SKM-1 (cell line): ENCODE results near the gene ERVV-1.
"Not testable (repeated sequence)": the region's sequence is repeated elsewhere in the genome, so short reads cannot be mapped to it uniquely, and the experiment has no call there.

Experiments used
- DNase-seq: peaks from one replicate; lab custom pipeline; 2025; ENCODE audit not compliant: unreplicated experiment; lab: John Stamatoyannopoulos, UW

Gene ERVV-1

DNA sequence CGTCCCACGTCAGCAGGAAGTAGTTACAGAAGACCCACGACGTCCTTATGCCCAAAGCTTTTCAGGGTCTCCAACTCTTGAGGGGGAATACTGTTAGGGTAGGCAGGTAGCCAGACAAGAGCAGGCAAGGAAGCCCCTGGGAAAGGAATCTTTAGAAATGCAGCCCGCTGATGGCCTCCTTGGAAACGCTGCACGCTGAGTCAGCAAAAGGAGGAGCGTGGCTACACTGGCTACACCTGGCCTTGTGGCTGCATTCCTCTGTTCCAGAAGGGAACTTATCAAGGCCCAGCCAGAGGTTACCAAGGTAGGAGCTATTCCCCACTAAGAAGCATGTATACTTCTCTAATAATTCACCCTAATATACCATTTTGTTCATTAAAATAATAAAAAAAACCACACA lies 2.0 kb downstream of the ERVV-1 start:
- DNase-seq, result no peak

DNA sequence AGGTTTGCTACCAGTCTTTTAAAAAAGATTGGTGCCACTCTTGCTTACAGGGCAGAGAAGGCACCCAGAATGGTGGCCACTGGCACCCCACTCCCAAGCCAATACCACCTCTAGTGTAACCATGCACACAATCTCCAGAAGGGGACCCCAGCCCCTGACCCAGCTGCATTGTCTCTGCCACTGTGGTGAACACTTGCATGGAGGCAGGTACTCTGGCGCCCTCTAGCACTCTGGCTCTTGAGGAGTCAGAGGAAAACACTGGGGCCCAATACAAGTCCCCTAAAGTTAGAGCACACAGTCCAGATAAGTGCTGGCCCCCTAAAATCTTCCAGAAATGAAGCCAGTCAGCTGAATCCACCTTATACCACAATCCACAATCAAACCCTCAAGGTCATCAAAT lies 6.0 kb downstream of the ERVV-1 start:
- no peak for DNase-seq

DNA sequence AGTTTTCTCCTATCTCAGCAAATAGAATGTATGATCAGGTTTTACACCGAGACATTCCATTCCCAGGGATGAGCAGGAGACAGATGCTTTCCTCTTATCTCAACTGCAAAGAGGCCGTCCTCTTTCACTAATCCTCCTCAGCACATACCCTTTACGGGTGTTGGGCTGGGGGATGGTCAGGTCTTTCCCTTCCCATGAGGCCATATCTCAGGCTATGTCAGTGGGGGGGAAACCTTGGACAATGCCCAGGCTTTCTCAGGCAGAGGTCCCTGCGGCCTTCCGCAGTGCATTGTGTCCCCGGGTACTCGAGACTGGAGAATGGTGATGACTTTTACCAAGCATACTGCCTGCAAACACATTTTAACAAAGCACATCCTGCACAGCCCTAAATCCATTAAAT lies 14.6 kb downstream of the ERVV-1 start:
- not testable (repeated sequence) for DNase-seq

- DNase-seq, result no peak
Measured at GRCh38 chr19:53034054-53034453, 20.3 kb downstream of the ERVV-1 start.

DNA sequence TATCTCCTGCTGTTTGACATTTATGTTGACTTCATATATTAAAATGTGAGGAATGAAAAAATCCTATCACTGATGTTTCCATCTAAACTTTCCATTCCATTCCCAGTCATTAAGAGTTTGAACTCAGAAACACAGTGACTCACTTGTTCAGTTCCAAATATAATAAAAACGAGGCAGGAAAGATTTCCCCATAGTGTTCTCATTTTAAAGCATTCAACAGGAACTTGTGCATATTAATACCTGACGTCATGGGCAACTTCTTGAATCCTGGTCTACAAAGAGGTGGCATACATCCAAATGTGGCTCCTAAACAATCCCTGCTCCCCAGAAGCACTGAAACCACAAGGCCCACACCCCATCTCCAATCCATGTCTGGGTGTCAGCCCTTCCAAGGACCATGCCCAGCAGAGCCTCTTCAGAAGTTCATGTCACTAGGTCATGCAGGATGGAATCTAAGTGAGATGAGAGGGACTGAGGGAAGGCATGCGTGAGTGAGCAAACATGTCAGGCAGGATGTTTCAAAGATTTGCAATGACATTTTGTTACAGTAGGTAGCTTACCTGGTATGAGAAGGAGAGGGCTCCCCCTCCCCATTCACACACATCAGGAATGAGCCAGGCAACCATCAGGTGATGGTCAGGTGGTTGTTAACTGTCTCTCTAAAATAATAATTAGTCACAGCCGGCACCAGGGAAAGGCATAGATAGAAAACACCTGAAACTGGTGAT lies 21.4 kb downstream of the ERVV-1 start:
- no peak for DNase-seq

DNA sequence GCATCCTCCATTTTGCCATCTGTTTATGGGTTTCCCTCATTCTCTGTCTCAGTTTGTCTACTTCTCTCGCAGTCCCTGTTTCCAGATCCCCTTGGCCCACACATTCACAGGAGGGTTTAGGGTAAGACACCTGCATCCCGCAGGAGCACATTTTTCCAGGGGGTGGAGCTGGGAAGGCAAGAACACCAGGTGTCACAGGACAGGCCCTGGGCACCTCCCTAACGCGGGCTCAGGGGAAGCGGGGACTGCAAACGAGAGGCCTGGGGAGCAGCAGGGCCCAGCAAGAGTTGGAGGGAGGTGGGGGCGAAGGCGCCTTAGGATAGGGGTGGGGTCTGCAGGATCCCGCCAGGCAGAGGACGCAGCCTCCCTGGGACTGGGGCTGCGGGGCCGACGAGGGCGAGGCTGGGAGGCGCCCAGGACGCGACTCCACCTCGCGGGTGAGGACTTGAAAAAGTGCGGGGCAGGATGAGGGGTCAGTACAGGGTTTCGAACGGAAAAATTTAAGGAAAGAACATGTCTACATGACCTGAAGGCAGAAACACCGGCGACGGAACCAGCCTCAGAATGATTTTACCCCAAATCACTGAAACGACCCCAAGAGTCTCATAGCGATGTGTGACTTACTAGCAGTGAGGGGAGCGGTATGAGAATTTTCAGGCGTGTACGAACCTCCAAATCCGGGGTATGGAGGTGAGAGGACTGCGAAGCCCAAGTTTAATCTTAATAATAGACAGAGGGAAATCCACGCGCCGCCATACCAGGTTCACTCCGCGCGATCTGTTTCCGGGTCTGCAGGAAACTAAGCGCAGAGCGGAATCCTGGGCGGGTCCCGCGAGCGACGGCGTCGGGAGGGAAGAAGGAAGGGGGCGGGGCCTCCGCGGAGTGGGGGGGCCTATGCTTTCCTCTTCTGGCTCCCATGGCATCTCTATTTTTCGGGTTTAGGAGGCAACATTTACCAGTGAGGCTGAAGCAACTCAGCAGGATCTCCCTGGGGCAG lies 23.7 kb downstream of the ERVV-1 start:
- DNase-seq, result no peak

GRCh38 chr19:53041366-53041765 lies 27.6 kb downstream of the ERVV-1 start:
- DNase-seq, result no peak

GRCh38 chr19:53045536-53045935 lies 31.8 kb downstream of the ERVV-1 start:
- no peak for DNase-seq

DNA sequence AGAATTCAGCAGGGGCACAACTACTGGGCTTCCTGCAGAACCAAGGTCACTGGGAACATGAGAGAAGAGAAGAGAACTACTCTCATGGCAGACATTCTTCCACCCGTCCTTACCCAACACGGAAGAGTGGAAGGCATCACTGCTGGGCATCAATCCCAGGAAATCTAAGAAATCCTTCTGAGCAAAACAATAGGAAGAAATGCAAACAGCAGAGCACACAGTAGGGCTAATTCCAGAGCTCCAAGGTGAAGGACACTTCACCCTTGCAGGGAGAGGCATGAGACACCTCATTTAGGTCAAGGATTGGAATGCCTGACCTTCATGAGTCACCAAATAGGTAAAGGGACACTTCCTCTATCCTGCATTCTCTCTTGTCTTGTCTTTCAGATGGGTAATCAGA lies 33.7 kb downstream of the ERVV-1 start:
- DNase-seq, result no peak

DNA sequence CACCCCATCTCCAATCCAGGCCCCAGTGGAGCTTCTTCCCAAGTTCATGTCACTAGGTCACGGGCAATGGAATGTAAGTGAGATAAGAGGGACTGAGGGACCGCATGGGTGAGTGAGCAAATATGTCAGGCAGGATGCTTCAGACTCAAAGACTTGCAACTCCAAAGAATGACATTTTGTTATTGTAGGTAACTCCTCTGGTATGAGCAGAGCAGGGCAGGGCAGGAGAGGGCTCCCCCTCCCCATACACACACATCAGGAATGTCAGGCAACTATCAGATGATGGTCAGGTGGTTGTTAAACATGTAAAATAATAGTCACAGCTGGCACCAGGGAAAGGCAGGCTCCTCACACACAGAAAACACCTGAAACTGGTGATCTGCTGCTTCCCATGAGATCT lies 41.4 kb downstream of the ERVV-1 start:
- DNase-seq, result no peak

- DNase-seq, result no peak
Measured at GRCh38 chr19:53057904-53058580, 44.3 kb downstream of the ERVV-1 start.
